H1 (cell line): Measurements from ENCODE around the gene OR1N1.

Experiments
- CHD1 ChIP-seq: IDR thresholded peaks from 2 replicates; pipeline ENCODE4 v1.6.1; 2012; ENCODE audit warnings: low read depth, low read length, improper control_type of control experiment
- EZH2 ChIP-seq: fragments of 200-600 bp; sonication (generic); IDR thresholded peaks from 2 replicates; pipeline ENCODE4 v1.7.1; 2012; ENCODE audit warnings: low read depth, mild to moderate bottlenecking, moderate library complexity, low read length, inconsistent platforms; ENCODE audit not compliant: severe bottlenecking
- POLR2A ChIP-seq, 2 experiments: IDR thresholded peaks; 1 replicate in 1 of 2; 2 replicates in 1 of 2; pipeline ENCODE4 v1.6.1; 2011; ENCODE audit warnings: low read depth in 2 of 2, low read length in 2 of 2, mild to moderate bottlenecking in 2 of 2; ENCODE audit errors: control extremely low read depth in 1 of 2
- TF ChIP-seq, protein P1 (sequence below): IDR thresholded peaks from 2 replicates; pipeline ENCODE4 v1.6.1; 2012; ENCODE audit warnings: inconsistent platforms
- TF ChIP-seq, protein P2 (sequence below), 3 experiments: IDR thresholded peaks; 1 replicate in 2 of 3; 2 replicates in 1 of 3; pipeline versions ENCODE4 v1.5.1 to v1.6.1; 2011; ENCODE audit warnings: low read length in 3 of 3, mild to moderate bottlenecking in 3 of 3, inconsistent platforms in 2 of 3, low read depth in 1 of 3, moderate library complexity in 1 of 3; ENCODE audit not compliant: insufficient read depth in 1 of 3; ENCODE audit errors: control extremely low read depth in 1 of 3

DNA sequence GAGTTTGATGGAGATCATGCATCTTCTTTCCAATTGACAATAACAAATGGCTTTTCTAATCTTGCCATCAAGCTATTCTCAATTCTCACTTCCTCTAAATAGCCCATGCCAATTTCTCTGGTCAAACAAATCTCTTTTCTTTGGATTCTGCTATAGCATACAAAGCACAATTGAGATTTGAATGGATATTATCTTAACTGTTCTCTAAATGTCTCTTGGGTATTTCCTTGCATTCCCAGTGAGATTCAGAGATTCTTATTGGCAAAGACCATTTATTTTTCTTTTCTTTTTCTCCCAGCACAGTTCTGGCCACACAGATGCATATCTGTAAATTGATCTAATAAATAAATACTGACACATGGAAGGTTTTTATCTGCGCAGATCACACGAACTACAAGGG, 25.7 kb upstream of the OR1N1 start, which contains the start of gene OR1N2:
- TF ChIP-seq POLR2A (IDR thresholded peaks at IDR 0.05; ENCODE audit: control extremely low read depth in 1 of 2, low read depth in 2 of 2, low read length in 2 of 2) (no peak), CHD1 (no peak), EZH2 (no peak)
- TF ChIP-seq, protein P1, sequence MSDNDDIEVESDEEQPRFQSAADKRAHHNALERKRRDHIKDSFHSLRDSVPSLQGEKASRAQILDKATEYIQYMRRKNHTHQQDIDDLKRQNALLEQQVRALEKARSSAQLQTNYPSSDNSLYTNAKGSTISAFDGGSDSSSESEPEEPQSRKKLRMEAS = no peak
- TF ChIP-seq, protein P2, sequence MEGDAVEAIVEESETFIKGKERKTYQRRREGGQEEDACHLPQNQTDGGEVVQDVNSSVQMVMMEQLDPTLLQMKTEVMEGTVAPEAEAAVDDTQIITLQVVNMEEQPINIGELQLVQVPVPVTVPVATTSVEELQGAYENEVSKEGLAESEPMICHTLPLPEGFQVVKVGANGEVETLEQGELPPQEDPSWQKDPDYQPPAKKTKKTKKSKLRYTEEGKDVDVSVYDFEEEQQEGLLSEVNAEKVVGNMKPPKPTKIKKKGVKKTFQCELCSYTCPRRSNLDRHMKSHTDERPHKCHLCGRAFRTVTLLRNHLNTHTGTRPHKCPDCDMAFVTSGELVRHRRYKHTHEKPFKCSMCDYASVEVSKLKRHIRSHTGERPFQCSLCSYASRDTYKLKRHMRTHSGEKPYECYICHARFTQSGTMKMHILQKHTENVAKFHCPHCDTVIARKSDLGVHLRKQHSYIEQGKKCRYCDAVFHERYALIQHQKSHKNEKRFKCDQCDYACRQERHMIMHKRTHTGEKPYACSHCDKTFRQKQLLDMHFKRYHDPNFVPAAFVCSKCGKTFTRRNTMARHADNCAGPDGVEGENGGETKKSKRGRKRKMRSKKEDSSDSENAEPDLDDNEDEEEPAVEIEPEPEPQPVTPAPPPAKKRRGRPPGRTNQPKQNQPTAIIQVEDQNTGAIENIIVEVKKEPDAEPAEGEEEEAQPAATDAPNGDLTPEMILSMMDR (IDR thresholded peaks at IDR 0.05; ENCODE audit: control extremely low read depth in 1 of 3, insufficient read depth in 1 of 3, low read depth in 1 of 3, low read length in 3 of 3) = no peak
